ENCODE measurements around the gene MADCAM1. TPM values are rescaled to one million over a fixed set of nuclear protein-coding genes. Genes with fewer than 3 reads are reported as not detected.

The MADCAM1 gene
- total and polyA plus RNA-seq, 10 of the 15 experiments (the other 5 are each of a cell fraction or from before 2014, with no cell fraction given) = 0.06 to 0.32 (median 0.31) TPM; not detected in 5

DNA sequence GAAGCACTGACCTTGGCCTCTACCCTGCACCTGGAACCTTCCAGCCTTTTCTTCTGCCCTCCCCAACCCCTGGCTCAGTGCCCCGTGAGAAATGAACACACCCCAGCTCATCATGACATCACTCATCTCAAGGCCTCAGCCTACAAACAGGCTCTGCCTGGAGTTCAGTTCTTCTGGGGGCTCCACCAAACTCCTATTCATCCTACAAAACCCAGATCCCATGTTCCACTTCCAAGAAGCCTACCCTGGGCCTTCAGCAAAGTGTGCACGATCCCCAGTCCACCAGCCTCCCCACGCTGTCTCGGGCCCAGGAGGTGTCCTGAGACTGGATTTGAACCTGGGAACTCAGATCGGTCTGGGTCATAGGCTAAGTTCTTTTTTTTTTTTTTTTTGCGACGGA lies 26.5 kb upstream of the MADCAM1 start:
- intact Hi-C loops (cut with micrococcal nuclease; ENCODE audit: unreplicated experiment) (no loop called here), in situ Hi-C loops (cut with MboI) (no loop called here)
- CTCF ChIA-PET = no interaction called here
- FAIRE-seq (no peak), ATAC-seq (no peak), DNase-seq (ENCODE audit: low read depth, low spot score) (no peak)
- H3K4me1 ChIP-seq (ENCODE audit: control insufficient read depth, insufficient read depth, low read length) = no peaks in the 10 kb centered on the region
- no peak for TF ChIP-seq PML (IDR thresholded peaks at IDR 0.05; ENCODE audit: low read length)
- no peak for TF ChIP-seq FOS (IDR thresholded peaks at IDR 0.05; ENCODE audit: borderline replicate concordance, extremely low read depth, insufficient read length)
- TF ChIP-seq NFIC (IDR thresholded peaks at IDR 0.05; ENCODE audit: low read depth, low read length) = no peak
- no peak for TF ChIP-seq YBX1 (IDR thresholded peaks at IDR 0.05)
- TF ChIP-seq ZNF384 (IDR thresholded peaks at IDR 0.05; ENCODE audit: borderline replicate concordance, low read depth, low read length) = no peak
- TF ChIP-seq HDAC2 (IDR thresholded peaks at IDR 0.05) = no peak
- no peak for TF ChIP-seq SUZ12 (IDR thresholded peaks at IDR 0.05; ENCODE audit: unreplicated experiment)
- no peak for TF ChIP-seq RELA (IDR thresholded peaks at IDR 0.05; ENCODE audit: borderline replicate concordance, partially characterized antibody)
- TF ChIP-seq SRF (IDR thresholded peaks at IDR 0.05; ENCODE audit: low read depth in 2 of 2, low read length in 2 of 2) = no peak
- TF ChIP-seq NFXL1 (IDR thresholded peaks at IDR 0.05; ENCODE audit: borderline replicate concordance) = no peak
- no peak for TF ChIP-seq CHD2 (IDR thresholded peaks at IDR 0.05; ENCODE audit: borderline replicate concordance, low read depth, low read length)
- TF ChIP-seq, protein P1, sequence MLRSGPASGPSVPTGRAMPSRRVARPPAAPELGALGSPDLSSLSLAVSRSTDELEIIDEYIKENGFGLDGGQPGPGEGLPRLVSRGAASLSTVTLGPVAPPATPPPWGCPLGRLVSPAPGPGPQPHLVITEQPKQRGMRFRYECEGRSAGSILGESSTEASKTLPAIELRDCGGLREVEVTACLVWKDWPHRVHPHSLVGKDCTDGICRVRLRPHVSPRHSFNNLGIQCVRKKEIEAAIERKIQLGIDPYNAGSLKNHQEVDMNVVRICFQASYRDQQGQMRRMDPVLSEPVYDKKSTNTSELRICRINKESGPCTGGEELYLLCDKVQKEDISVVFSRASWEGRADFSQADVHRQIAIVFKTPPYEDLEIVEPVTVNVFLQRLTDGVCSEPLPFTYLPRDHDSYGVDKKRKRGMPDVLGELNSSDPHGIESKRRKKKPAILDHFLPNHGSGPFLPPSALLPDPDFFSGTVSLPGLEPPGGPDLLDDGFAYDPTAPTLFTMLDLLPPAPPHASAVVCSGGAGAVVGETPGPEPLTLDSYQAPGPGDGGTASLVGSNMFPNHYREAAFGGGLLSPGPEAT (IDR thresholded peaks at IDR 0.05; ENCODE audit: low read depth) = no peak
- TF ChIP-seq PAX5 (IDR thresholded peaks at IDR 0.05; ENCODE audit: borderline replicate concordance, low read depth, low read length) = no peak
- TF ChIP-seq STAT3 (IDR thresholded peaks at IDR 0.05; ENCODE audit: low read depth, low read length) = no peak
- no peak for TF ChIP-seq CBX5 (IDR thresholded peaks at IDR 0.05; ENCODE audit: low read depth)
- no peak for TF ChIP-seq NRF1 (conservative IDR thresholded peaks at IDR 0.05; ENCODE audit: low read depth, low read length)
- no peak for TF ChIP-seq ZNF207 (IDR thresholded peaks at IDR 0.05; ENCODE audit: borderline replicate concordance)
- TF ChIP-seq, protein P2, sequence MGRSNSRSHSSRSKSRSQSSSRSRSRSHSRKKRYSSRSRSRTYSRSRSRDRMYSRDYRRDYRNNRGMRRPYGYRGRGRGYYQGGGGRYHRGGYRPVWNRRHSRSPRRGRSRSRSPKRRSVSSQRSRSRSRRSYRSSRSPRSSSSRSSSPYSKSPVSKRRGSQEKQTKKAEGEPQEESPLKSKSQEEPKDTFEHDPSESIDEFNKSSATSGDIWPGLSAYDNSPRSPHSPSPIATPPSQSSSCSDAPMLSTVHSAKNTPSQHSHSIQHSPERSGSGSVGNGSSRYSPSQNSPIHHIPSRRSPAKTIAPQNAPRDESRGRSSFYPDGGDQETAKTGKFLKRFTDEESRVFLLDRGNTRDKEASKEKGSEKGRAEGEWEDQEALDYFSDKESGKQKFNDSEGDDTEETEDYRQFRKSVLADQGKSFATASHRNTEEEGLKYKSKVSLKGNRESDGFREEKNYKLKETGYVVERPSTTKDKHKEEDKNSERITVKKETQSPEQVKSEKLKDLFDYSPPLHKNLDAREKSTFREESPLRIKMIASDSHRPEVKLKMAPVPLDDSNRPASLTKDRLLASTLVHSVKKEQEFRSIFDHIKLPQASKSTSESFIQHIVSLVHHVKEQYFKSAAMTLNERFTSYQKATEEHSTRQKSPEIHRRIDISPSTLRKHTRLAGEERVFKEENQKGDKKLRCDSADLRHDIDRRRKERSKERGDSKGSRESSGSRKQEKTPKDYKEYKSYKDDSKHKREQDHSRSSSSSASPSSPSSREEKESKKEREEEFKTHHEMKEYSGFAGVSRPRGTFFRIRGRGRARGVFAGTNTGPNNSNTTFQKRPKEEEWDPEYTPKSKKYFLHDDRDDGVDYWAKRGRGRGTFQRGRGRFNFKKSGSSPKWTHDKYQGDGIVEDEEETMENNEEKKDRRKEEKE (IDR thresholded peaks at IDR 0.05) = no peak
- TF ChIP-seq TARDBP (IDR thresholded peaks at IDR 0.05; ENCODE audit: borderline replicate concordance) = no peak
- no peak for TF ChIP-seq KLF5 (IDR thresholded peaks at IDR 0.05; ENCODE audit: partially characterized antibody)
- WGBS (ENCODE audit: insufficient coverage, insufficient replicate concordance, low lambda C conversion rate, missing lambda C conversion rate) = 53% methylated on average over 6 of the region's 7 CpGs
- no peaks in the 10 kb centered on the region for H3K79me2 ChIP-seq (ENCODE audit: control insufficient read depth, insufficient read depth, low read length)
- POLR2A ChIA-PET = no interaction called here
- H3K9me3 ChIP-seq (replicated peaks; ENCODE audit: control insufficient read depth, insufficient read depth, low read length) = no peaks in the 10 kb centered on the region
- BruUV-seq (replicated peaks) = no TSS peak
- SMC1A ChIA-PET (ENCODE audit: uncharacterized antibody, unreplicated experiment) = no interaction called here
- RAD21 ChIA-PET (ENCODE audit: unreplicated experiment) = no interaction called here
- no peaks in the 10 kb centered on the region for H3K27me3 ChIP-seq (replicated peaks in 1 of 2; ENCODE audit: control insufficient read depth in 2 of 2, insufficient read depth in 2 of 2, low read length in 1 of 2)
- H3K4me2 ChIP-seq (ENCODE audit: control insufficient read depth, insufficient read depth) = no peak overlapping the region
- no peak overlapping the region for H2AFZ ChIP-seq (ENCODE audit: control insufficient read depth, low read depth, low read length)
- no peaks in the 10 kb centered on the region for H3K36me3 ChIP-seq (ENCODE audit: control insufficient read depth in 2 of 2, insufficient read depth in 2 of 2, low read length in 1 of 2)
- no peak overlapping the region for H3K4me3 ChIP-seq
- H3K9ac ChIP-seq (ENCODE audit: control insufficient read depth, insufficient read depth, low read length) = no peak overlapping the region
- H3K27ac ChIP-seq (ENCODE audit: control insufficient read depth, insufficient read depth) = no peak overlapping the region
- H4K20me1 ChIP-seq (ENCODE audit: control insufficient read depth, insufficient read depth) = no peaks in the 10 kb centered on the region
